ENCODE measurements around the gene TACSTD2. TPM values are rescaled to one million over a fixed set of nuclear protein-coding genes. Genes with fewer than 3 reads are reported as not detected.

TACSTD2 gene
- total and polyA plus RNA-seq, 2 of the 4 experiments (the other 2 are of a cell fraction) = not detected

- no peak overlapping the region for H3K14ac ChIP-seq (replicated peaks; ENCODE audit: low read depth, low read length)
- no peaks in the 10 kb centered on the region; the same call in 1 of the 2 replicates for H3K4me1 ChIP-seq (ENCODE audit: control insufficient read depth, insufficient read depth, low read length)
- no peaks in the 10 kb centered on the region for H3K9me1 ChIP-seq (ENCODE audit: insufficient read depth, low read length)
- DNase-seq (peak; percentile 12), ATAC-seq (ENCODE audit: low read depth) (peak; percentile 24; the same call in 1 of the 2 replicates)
- no peaks in the 10 kb centered on the region for H3K27me3 ChIP-seq (ENCODE audit: control insufficient read depth, insufficient read depth, low read length)
- H3K36me3 ChIP-seq (ENCODE audit: control insufficient read depth, insufficient read depth, low read length) = no peaks in the 10 kb centered on the region
- H3K79me1 ChIP-seq (ENCODE audit: low read depth in 1 of 2, low read length in 2 of 2) = peaks cover 2% of the 10 kb centered on the region in 2 experiments; a peak in 2 of 4 replicates
- no TSS peak for BruUV-seq (replicated peaks)
- no peak overlapping the region for H4K5ac ChIP-seq (ENCODE audit: low read depth, low read length)
- H4K91ac ChIP-seq (ENCODE audit: insufficient read depth, low read depth, low read length) = no peak overlapping the region
- H3K23ac ChIP-seq (ENCODE audit: low read depth, low read length) = no peak overlapping the region
- H3K9me3 ChIP-seq (ENCODE audit: control insufficient read depth, insufficient read depth, low read length) = no peaks in the 10 kb centered on the region
- H3K27ac ChIP-seq (ENCODE audit: insufficient read depth, low read length) = no peak overlapping the region
- H3K4ac ChIP-seq (ENCODE audit: low read depth, low read length) = no peak overlapping the region
- no peak overlapping the region for H3K9ac ChIP-seq (ENCODE audit: low read depth, low read length)
- H3K18ac ChIP-seq (ENCODE audit: low read depth, low read length) = no peak overlapping the region
- no peak overlapping the region for H3K56ac ChIP-seq (ENCODE audit: extremely low read depth, insufficient read depth, low read length)
- no peak overlapping the region for H4K8ac ChIP-seq (ENCODE audit: low read depth in 2 of 2, low read length in 2 of 2)
- no peak overlapping the region for H2BK5ac ChIP-seq (ENCODE audit: low read depth, low read length, poor library complexity, severe bottlenecking)
- no CpG with 5 or more reads among the region's 2 CpGs for WGBS, 2 experiments (ENCODE audit: extremely low coverage in 2 of 2, insufficient read length in 1 of 2)
- H3K4me2 ChIP-seq (ENCODE audit: low read depth, low read length) = no peak overlapping the region
- intact Hi-C loops (cut with micrococcal nuclease) (no loop called here), in situ Hi-C loops (cut with MboI; ENCODE audit: low sequenced_read_pairs) (no loop called here), dilution Hi-C loops (cut with HindIII; ENCODE audit: low sequenced_read_pairs, unreplicated experiment) (no loop called here)
- TF ChIP-seq CEBPB (IDR thresholded peaks at IDR 0.05; ENCODE audit: low read depth, low read length) = peak; percentile 84
- no peak for TF ChIP-seq BHLHE40 (IDR thresholded peaks at IDR 0.05; ENCODE audit: low read depth, low read length)
- H2BK120ac ChIP-seq (ENCODE audit: low read depth, low read length) = no peak overlapping the region
- H4K20me1 ChIP-seq (ENCODE audit: insufficient read depth, low read length) = no peaks in the 10 kb centered on the region
- no peak overlapping the region for H2BK20ac ChIP-seq (ENCODE audit: low read depth, low read length)
- no peak overlapping the region for H2AK9ac ChIP-seq (replicated peaks; ENCODE audit: low read depth, low read length, poor library complexity)
- H2AK5ac ChIP-seq (ENCODE audit: low read depth, low read length) = no peak overlapping the region
- H3K4me3 ChIP-seq (ENCODE audit: insufficient read depth, low read depth, low read length) = no peak overlapping the region
- CTCF ChIA-PET = no interaction called here
- H2AFZ ChIP-seq (replicated peaks; ENCODE audit: low read length, poor library complexity) = no peak overlapping the region
- POLR2A ChIA-PET (ENCODE audit: unreplicated experiment) = no interaction called here
- H2BK15ac ChIP-seq (ENCODE audit: low read depth, low read length) = no peak overlapping the region
Observed at GRCh38 chr1:58539553-58539952, 37.5 kb downstream of the TACSTD2 start.

Measured in IMR-90 (cell line).